Coronary artery (tissue), 2 donors: Measurements from ENCODE around the gene TANC1.

Experiments
- DNase-seq: peaks from one replicate; pipeline ENCODE4 v3.0.0-alpha.2; 2017; ENCODE audit warnings: low spot score
- H3K27ac ChIP-seq, 2 donors: fragments of 200-600 bp; sonication (generic); one replicate each; pipeline ENCODE4 v1.5.1; 2016 to 2019
- H3K4me3 ChIP-seq: fragments of 200-600 bp; sonication (generic); 2 replicates; pipeline ENCODE4 v1.5.1; 2016; ENCODE audit warnings: mild to moderate bottlenecking, moderate library complexity
- CTCF ChIP-seq: fragments of 200-600 bp; sonication (generic); IDR thresholded peaks from one replicate; pipeline ENCODE4 v1.5.1; 2019; ENCODE audit warnings: antibody characterized with exemption

The TANC1 gene

DNA sequence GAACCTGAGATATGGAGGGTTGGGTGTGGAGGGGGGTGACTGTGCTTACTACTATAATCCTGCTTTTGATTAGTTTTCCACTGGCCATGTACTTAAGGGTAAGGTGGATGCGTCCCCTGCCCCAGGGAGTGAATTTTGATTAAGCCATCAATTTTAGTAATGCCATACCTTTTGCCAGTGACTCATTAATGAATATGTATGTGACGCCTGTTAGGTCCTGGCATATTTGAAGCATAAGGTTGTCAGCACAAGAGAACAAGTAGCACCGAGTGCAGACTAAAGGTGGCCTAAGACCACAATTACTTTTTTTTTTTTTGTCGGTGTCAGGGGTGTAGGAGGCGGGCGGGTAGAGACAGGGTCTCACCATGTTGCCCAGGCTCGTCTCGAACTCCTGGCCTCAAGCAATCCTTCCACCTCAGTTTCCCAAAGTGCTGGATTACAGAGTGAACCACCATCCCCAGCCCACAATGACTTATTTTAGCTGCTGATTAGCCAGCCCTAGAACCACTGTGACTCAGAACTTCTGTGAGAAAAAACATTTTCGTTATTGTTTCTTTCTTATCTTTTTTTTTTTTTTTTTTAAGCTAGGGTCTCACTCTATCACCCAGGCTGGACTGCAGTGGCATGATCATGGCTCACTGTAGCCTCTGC lies 7.0 kb downstream of the TANC1 start:
- Histone ChIP-seq H3K4me3 (no peak overlapping the region), H3K27ac (no peak overlapping the region)
- no peak for DNase-seq
- no peak for TF ChIP-seq CTCF

DNA sequence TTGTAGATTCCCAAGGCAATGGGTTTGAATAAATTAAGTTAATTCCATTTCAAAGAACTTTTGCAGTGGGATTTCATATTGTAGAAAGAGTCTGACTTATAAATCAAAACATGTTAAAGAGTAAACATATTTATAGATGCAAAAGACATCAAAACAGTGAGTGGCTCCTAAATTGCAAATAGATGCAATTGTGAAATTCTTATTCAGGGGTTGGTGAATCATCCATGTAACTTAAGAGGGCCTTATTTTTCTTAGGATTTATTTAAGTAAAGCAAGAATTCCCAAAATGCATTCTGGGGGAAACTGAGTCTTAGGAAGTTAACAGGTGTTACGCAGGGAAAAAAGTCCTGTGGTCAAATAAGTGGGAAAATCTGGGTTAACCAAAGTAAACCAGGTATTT lies 11.3 kb downstream of the TANC1 start:
- Histone ChIP-seq H3K4me3 (no peak overlapping the region), H3K27ac (no peak overlapping the region)
- no peak for DNase-seq
- TF ChIP-seq CTCF: no peak

GRCh38 chr2:158984604-158985135 lies 16.2 kb downstream of the TANC1 start:
- H3K27ac ChIP-seq: no peak overlapping the region
- H3K4me3 ChIP-seq: no peak overlapping the region
- no peak for TF ChIP-seq CTCF
- DNase-seq: no peak

GRCh38 chr2:158988501-158988900 lies 20.1 kb downstream of the TANC1 start:
- DNase-seq: no peak
- no peak overlapping the region for H3K27ac ChIP-seq
- TF ChIP-seq CTCF: no peak
- H3K4me3 ChIP-seq: no peak overlapping the region

- Histone ChIP-seq H3K4me3 (no peak overlapping the region), H3K27ac (no peak overlapping the region)
- no peak for TF ChIP-seq CTCF
- no peak for DNase-seq
Measured at GRCh38 chr2:158989165-158989564, 20.7 kb downstream of the TANC1 start.

GRCh38 chr2:158990397-158991214 lies 22.2 kb downstream of the TANC1 start:
- Histone ChIP-seq H3K27ac (no peak overlapping the region), H3K4me3 (no peak overlapping the region)
- DNase-seq: no peak
- TF ChIP-seq CTCF: no peak
